Naive thymus-derived CD8-positive, alpha-beta T cell (primary cell): ENCODE results near the gene KCTD6. TPM values are rescaled to one million over a fixed set of nuclear protein-coding genes. Genes with fewer than 3 reads are reported as not detected.

Source experiments
- ATAC-seq, 2 donors: fragments of 150-1000 bp; cut with Tn5 transposase in 1 of 2; sonication (Bioruptor Pico), chemical (Tn5 transposase) in 1 of 2; 1 replicate in 1 of 2; 2 replicates in 1 of 2; pipeline ENCODE4 v1.10.0; 2021; ENCODE audit warnings: mild to moderate bottlenecking in 2 of 2, moderate library complexity in 2 of 2
- POLR2A ChIA-PET: fragments of 350-600 bp; sonication (Branson Sonifier 250); formaldehyde crosslinking; loops from one replicate; lab custom pipeline; 2021; ENCODE audit warnings: antibody characterized with exemption; lab: Charles Lee
- DNase-seq, 10 donors: peaks; one replicate each; pipeline versions ENCODE4 v3.0.0 to v3.0.0-alpha.2; 2020 to 2022
- H3K27ac Mint-ChIP-seq, 10 donors: one replicate each; pipeline ENCODE4 v1.8.0; 2020 to 2022; ENCODE audit warnings: mild to moderate bottlenecking in 10 of 10, mixed read lengths in 10 of 10, moderate library complexity in 4 of 10, inconsistent platforms in 1 of 10
- H3K27me3 Mint-ChIP-seq, 5 donors: one replicate each; pipeline ENCODE4 v1.8.0; 2021 to 2022; ENCODE audit warnings: mixed read lengths in 5 of 5
- H3K36me3 Mint-ChIP-seq, 3 donors: one replicate each; pipeline ENCODE4 v1.8.0; 2020 to 2022; ENCODE audit warnings: mixed read lengths in 3 of 3, mild to moderate bottlenecking in 2 of 3, inconsistent platforms in 1 of 3
- H3K4me1 Mint-ChIP-seq, 4 donors: one replicate each; pipeline ENCODE4 v1.8.0; 2021 to 2022; ENCODE audit warnings: mixed read lengths in 4 of 4
- H3K4me3 Mint-ChIP-seq, 10 donors: one replicate each; pipeline ENCODE4 v1.8.0; 2020 to 2022; ENCODE audit warnings: mild to moderate bottlenecking in 10 of 10, mixed read lengths in 10 of 10, moderate library complexity in 6 of 10, inconsistent platforms in 1 of 10
- H3K9me3 Mint-ChIP-seq, 9 donors: one replicate each; pipeline ENCODE4 v1.8.0; 2020 to 2022; ENCODE audit warnings: mixed read lengths in 9 of 9, mild to moderate bottlenecking in 3 of 9, inconsistent platforms in 1 of 9, moderate library complexity in 1 of 9
- polyA plus RNA-seq, 3 donors: library from polyadenylated mRNA; unstranded; fragments of 300-500 nt; fragmentation: Illumina TruSeq; gene quantifications; one replicate each; pipeline ENCODE4 v1.2.3, GENCODE V29; 2021
- total RNA-seq, 8 experiments: library from RNA in 2 of 8; stranded (reverse) in 2 of 8; gene quantifications; one replicate each; pipeline ENCODE4 v1.2.3 and lab custom pipeline; 2021 to 2026

KCTD6 gene
- total and polyA plus RNA-seq, 5 experiments from 2014 or later, result 5.5 to 10.3 (median 8.8) TPM

GRCh38 chr3:58487140-58487886 lies 4.6 kb upstream of the KCTD6 start:
- ATAC-seq, result no peak
- H3K9me3 Mint-ChIP-seq, result no peaks in the 10 kb centered on the region
- no peaks in the 10 kb centered on the region for H3K36me3 Mint-ChIP-seq
- no peaks in the 10 kb centered on the region for H3K27me3 Mint-ChIP-seq
- H3K27ac Mint-ChIP-seq, result peak overlapping the region in 4 of 10 donors; percentile 15 to 72 (median 29)
- peak overlapping the region in 1 of 10 donors; percentile 43 for H3K4me3 Mint-ChIP-seq
- DNase-seq, result no peak
- POLR2A ChIA-PET, result no interaction called here
- peaks cover 7 to 39% (median 15%) of the 10 kb centered on the region in 4 donors for H3K4me1 Mint-ChIP-seq

GRCh38 chr3:58488967-58489366 lies 2.9 kb upstream of the KCTD6 start:
- POLR2A ChIA-PET, result no interaction called here
- DNase-seq, result no peak
- peaks cover 18 to 41% (median 31%) of the 10 kb centered on the region in 4 donors for H3K4me1 Mint-ChIP-seq
- no peak for ATAC-seq
- no peaks in the 10 kb centered on the region for H3K9me3 Mint-ChIP-seq
- H3K36me3 Mint-ChIP-seq, result no peaks in the 10 kb centered on the region
- H3K27me3 Mint-ChIP-seq, result no peaks in the 10 kb centered on the region
- peak overlapping the region in 2 of 10 donors; percentile 58 to 63 for H3K27ac Mint-ChIP-seq
- no peak overlapping the region for H3K4me3 Mint-ChIP-seq

- POLR2A ChIA-PET, result interaction anchor here (0.8 to 3.5 kb wide), 6 partner anchors 9 to 184 kb away, joined by 3 to 33 read pairs (median 10); partner anchors contain the start of genes HTD2, PDHB, PXK and RPP14
- no peak for ATAC-seq
Measured at GRCh38 chr3:58490860-58491501, 915 bp upstream of the KCTD6 start.

GRCh38 chr3:58492494-58492905 lies 604 bp downstream of the KCTD6 start:
- Mint-ChIP-seq H3K36me3 (no peaks in the 10 kb centered on the region), H3K4me1 (peaks cover 36 to 65% (median 61%) of the 10 kb centered on the region in 4 donors), H3K27me3 (no peaks in the 10 kb centered on the region), H3K4me3 (peak overlapping the region; percentile 84 to 98 (median 94)), H3K9me3 (no peaks in the 10 kb centered on the region), H3K27ac (peak overlapping the region; percentile 70 to 96 (median 90))
- peak in 1 of 2 donors; percentile 31 for ATAC-seq
- POLR2A ChIA-PET, result interaction anchor here (0.6 to 3.5 kb wide), 6 partner anchors 12 to 1811 kb away, joined by 3 to 33 read pairs (median 8); partner anchors contain the start of genes HTD2, PDHB, PXK and RPP14
- peak in 7 of 10 donors; percentile 12 to 41 (median 25) for DNase-seq

More at GRCh38 chr3:58490860-58491501, 915 bp upstream of the KCTD6 start:
- Mint-ChIP-seq H3K9me3 (no peaks in the 10 kb centered on the region), H3K4me3 (peak overlapping the region; percentile 68 to 91 (median 78)), H3K27me3 (no peaks in the 10 kb centered on the region), H3K36me3 (no peaks in the 10 kb centered on the region), H3K4me1 (peaks cover 26 to 56% (median 46%) of the 10 kb centered on the region in 4 donors), H3K27ac (peak overlapping the region; percentile 73 to 95 (median 88))
- peak in 2 of 10 donors; percentile 3 to 8 for DNase-seq

- ATAC-seq, result no peak
- POLR2A ChIA-PET, result interaction anchor here (3.2 kb wide), 1 partner anchor 162 kb away, joined by 14 read pairs; the partner anchor contains the start of gene PXK
- no peak for DNase-seq
- H3K4me1 Mint-ChIP-seq, result peaks cover 38 to 76% (median 67%) of the 10 kb centered on the region in 4 donors
- no peaks in the 10 kb centered on the region for H3K27me3 Mint-ChIP-seq
- peak overlapping the region in 8 of 10 donors; percentile 13 to 97 (median 90) for H3K4me3 Mint-ChIP-seq
- peaks cover 0 to 5% (median 1%) of the 10 kb centered on the region in 3 donors for H3K36me3 Mint-ChIP-seq
- H3K27ac Mint-ChIP-seq, result peak overlapping the region in 1 of 10 donors; percentile 21
- no peaks in the 10 kb centered on the region for H3K9me3 Mint-ChIP-seq
Measured at GRCh38 chr3:58494107-58494506, 2.2 kb downstream of the KCTD6 start.

GRCh38 chr3:58495101-58495500 lies 3.2 kb downstream of the KCTD6 start:
- no peaks in the 10 kb centered on the region for H3K27me3 Mint-ChIP-seq
- peaks cover 0 to 12% (median 5%) of the 10 kb centered on the region in 3 donors for H3K36me3 Mint-ChIP-seq
- peak overlapping the region in 1 of 10 donors; percentile 42 for H3K4me3 Mint-ChIP-seq
- ATAC-seq, result no peak
- DNase-seq, result no peak
- POLR2A ChIA-PET, result interaction anchor here (1.1 kb wide), 1 partner anchor 189 kb away, joined by 6 read pairs; the partner anchor contains the start of genes HTD2 and RPP14
- no peak overlapping the region for H3K27ac Mint-ChIP-seq
- H3K4me1 Mint-ChIP-seq, result peaks cover 38 to 75% (median 68%) of the 10 kb centered on the region in 4 donors
- no peaks in the 10 kb centered on the region for H3K9me3 Mint-ChIP-seq

- no peaks in the 10 kb centered on the region for H3K27me3 Mint-ChIP-seq
Measured at GRCh38 chr3:58496206-58496857, 4.4 kb downstream of the KCTD6 start.

GRCh38 chr3:58497097-58497496 lies 5.2 kb downstream of the KCTD6 start:
- no peak overlapping the region for H3K4me3 Mint-ChIP-seq
- DNase-seq (no peak), ATAC-seq (no peak)
- peaks cover 34 to 66% (median 62%) of the 10 kb centered on the region in 4 donors for H3K4me1 Mint-ChIP-seq
- H3K27ac Mint-ChIP-seq, result peak overlapping the region in 1 of 10 donors; percentile 40
- peaks cover 6 to 26% (median 15%) of the 10 kb centered on the region in 3 donors for H3K36me3 Mint-ChIP-seq
- POLR2A ChIA-PET, result no interaction called here
- no peaks in the 10 kb centered on the region for H3K9me3 Mint-ChIP-seq
- no peaks in the 10 kb centered on the region for H3K27me3 Mint-ChIP-seq

More at GRCh38 chr3:58496206-58496857, 4.4 kb downstream of the KCTD6 start:
- no peak overlapping the region for H3K27ac Mint-ChIP-seq
- no peak overlapping the region for H3K4me3 Mint-ChIP-seq
- H3K4me1 Mint-ChIP-seq, result peaks cover 36 to 69% (median 64%) of the 10 kb centered on the region in 4 donors
- POLR2A ChIA-PET, result no interaction called here
- no peak for ATAC-seq
- H3K36me3 Mint-ChIP-seq, result peaks cover 6 to 21% (median 14%) of the 10 kb centered on the region in 3 donors
- H3K9me3 Mint-ChIP-seq, result no peaks in the 10 kb centered on the region
- DNase-seq, result no peak

- Mint-ChIP-seq H3K4me1 (peaks cover 4 to 26% (median 17%) of the 10 kb centered on the region in 4 donors), H3K27me3 (no peaks in the 10 kb centered on the region), H3K27ac (no peak overlapping the region), H3K9me3 (no peaks in the 10 kb centered on the region), H3K4me3 (no peak overlapping the region), H3K36me3 (peaks cover 6 to 44% (median 20%) of the 10 kb centered on the region in 3 donors)
- DNase-seq (no peak), ATAC-seq (no peak)
- POLR2A ChIA-PET, result no interaction called here
Measured at GRCh38 chr3:58502872-58503271, 11.0 kb downstream of the KCTD6 start.

GRCh38 chr3:58507356-58508078 lies 15.6 kb downstream of the KCTD6 start:
- peaks cover 0 to 15% (median 5%) of the 10 kb centered on the region in 3 donors for H3K36me3 Mint-ChIP-seq
- H3K4me3 Mint-ChIP-seq, result no peak overlapping the region
- POLR2A ChIA-PET, result no interaction called here
- no peaks in the 10 kb centered on the region for H3K9me3 Mint-ChIP-seq
- no peaks in the 10 kb centered on the region for H3K27me3 Mint-ChIP-seq
- peaks cover 0 to 12% (median 4%) of the 10 kb centered on the region in 4 donors for H3K4me1 Mint-ChIP-seq
- peak overlapping the region in 2 of 10 donors; percentile 18 to 32 for H3K27ac Mint-ChIP-seq
- DNase-seq (no peak), ATAC-seq (no peak)

- Mint-ChIP-seq H3K27me3 (no peaks in the 10 kb centered on the region), H3K4me1 (peaks cover 0 to 6% (median 4%) of the 10 kb centered on the region in 4 donors), H3K9me3 (no peaks in the 10 kb centered on the region), H3K36me3 (peaks cover 0 to 10% (median 5%) of the 10 kb centered on the region in 3 donors), H3K27ac (no peak overlapping the region), H3K4me3 (no peak overlapping the region)
- POLR2A ChIA-PET, result no interaction called here
- ATAC-seq, result no peak
- DNase-seq, result no peak
Measured at GRCh38 chr3:58508437-58508836, 16.5 kb downstream of the KCTD6 start.
